Gastrocnemius medialis (tissue), 4 donors: ENCODE measurements around the gene GPR183.

Source experiments
- CTCF ChIP-seq, 5 experiments: fragments of 450-650 bp in 3 of 5; fragments of 200-600 bp in 2 of 5; sonication (generic) in 2 of 5; IDR thresholded peaks in 4 of 5; conservative IDR thresholded peaks in 1 of 5; 1 replicate in 4 of 5; 2 replicates in 1 of 5; pipeline ENCODE4 v1.5.1; 2016 to 2019; ENCODE audit warnings: antibody characterized with exemption in 5 of 5, mild to moderate bottlenecking in 3 of 5, moderate library complexity in 3 of 5
- POLR2A ChIP-seq, 2 donors: fragments of 450-650 bp; IDR thresholded peaks; one replicate each; pipeline ENCODE4 v1.6.1; 2017; ENCODE audit warnings: antibody characterized with exemption in 2 of 2, mild to moderate bottlenecking in 2 of 2, moderate library complexity in 2 of 2

DNA sequence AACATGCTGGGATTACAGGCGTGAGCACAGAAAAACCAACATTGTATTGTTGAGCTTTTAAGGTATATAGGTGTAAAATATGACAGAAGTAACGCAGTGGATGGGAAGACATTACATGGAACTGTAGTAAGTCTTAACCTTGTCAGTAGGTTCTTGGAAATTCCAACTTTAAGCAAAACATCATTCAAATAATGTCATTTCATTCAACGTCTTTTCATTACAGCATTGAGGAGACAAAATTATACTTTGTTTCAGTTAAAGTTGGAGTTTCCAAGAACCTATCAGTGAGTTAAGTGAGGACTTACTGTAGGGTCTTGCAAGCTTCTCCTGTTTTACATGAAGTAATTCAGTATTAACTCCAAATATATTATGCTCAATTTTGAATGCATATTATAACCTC is 27.0 kb upstream of the GPR183 start:
- TF ChIP-seq CTCF (IDR thresholded peaks at IDR 0.05 in 4 of 5, conservative IDR thresholded peaks at IDR 0.05 in 1 of 5) (no peak), POLR2A (IDR thresholded peaks at IDR 0.05) (no peak)
